ENCODE data around the gene GPR39.

GPR39 gene

DNA sequence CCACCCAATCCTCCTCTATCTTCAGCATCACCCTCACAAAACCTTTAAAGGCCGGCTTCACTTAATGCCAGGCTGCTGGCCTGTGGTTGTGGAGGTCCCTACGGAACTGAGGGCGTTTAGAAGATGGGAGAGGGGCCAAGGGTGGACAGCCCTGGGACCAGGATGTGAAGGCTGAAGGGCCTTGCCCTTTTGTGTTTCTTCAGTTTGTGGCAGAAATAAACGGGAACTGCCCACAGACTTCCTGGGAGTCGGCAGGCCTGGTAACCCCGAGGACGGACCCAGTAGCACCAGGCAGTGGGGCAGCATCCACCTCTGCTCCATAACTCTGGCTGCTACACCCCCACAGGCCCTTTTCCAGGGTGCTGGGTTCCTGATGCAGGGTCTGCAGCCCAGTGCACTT lies 202.1 kb downstream of the GPR39 start:
- no peak for ATAC-seq (ENCODE audit: low read depth)
- no peaks in the 10 kb centered on the region for H3K4me1 ChIP-seq (ENCODE audit: insufficient read depth, poor library complexity, severe bottlenecking)
- H3K9me3 ChIP-seq (ENCODE audit: severe bottlenecking): no peaks in the 10 kb centered on the region
- TF ChIP-seq, protein P1, sequence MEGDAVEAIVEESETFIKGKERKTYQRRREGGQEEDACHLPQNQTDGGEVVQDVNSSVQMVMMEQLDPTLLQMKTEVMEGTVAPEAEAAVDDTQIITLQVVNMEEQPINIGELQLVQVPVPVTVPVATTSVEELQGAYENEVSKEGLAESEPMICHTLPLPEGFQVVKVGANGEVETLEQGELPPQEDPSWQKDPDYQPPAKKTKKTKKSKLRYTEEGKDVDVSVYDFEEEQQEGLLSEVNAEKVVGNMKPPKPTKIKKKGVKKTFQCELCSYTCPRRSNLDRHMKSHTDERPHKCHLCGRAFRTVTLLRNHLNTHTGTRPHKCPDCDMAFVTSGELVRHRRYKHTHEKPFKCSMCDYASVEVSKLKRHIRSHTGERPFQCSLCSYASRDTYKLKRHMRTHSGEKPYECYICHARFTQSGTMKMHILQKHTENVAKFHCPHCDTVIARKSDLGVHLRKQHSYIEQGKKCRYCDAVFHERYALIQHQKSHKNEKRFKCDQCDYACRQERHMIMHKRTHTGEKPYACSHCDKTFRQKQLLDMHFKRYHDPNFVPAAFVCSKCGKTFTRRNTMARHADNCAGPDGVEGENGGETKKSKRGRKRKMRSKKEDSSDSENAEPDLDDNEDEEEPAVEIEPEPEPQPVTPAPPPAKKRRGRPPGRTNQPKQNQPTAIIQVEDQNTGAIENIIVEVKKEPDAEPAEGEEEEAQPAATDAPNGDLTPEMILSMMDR (IDR thresholded peaks at IDR 0.05; ENCODE audit: poor library complexity, severe bottlenecking): no peak
- no peak overlapping the region for H3K27ac ChIP-seq (ENCODE audit: poor library complexity, severe bottlenecking)
- no peak overlapping the region for H3K4me3 ChIP-seq (ENCODE audit: severe bottlenecking)
- H3K36me3 ChIP-seq (ENCODE audit: low read depth): no peaks in the 10 kb centered on the region
- no peaks in the 10 kb centered on the region for H3K27me3 ChIP-seq (ENCODE audit: insufficient read depth, poor library complexity, severe bottlenecking)
- DNase-seq (ENCODE audit: low spot score): no peak

- no peak for DNase-seq (ENCODE audit: low spot score)
- TF ChIP-seq, protein P1 (IDR thresholded peaks at IDR 0.05; ENCODE audit: poor library complexity, severe bottlenecking): no peak
Observed at GRCh38 chr2:132620115-132620514, 203.5 kb downstream of the GPR39 start.

GRCh38 chr2:132621131-132621875 lies 204.7 kb downstream of the GPR39 start:
- Histone ChIP-seq H3K4me3 (ENCODE audit: severe bottlenecking) (no peak overlapping the region), H3K27me3 (ENCODE audit: insufficient read depth, poor library complexity, severe bottlenecking) (no peaks in the 10 kb centered on the region), H3K36me3 (ENCODE audit: low read depth) (no peaks in the 10 kb centered on the region), H3K9me3 (ENCODE audit: severe bottlenecking) (no peaks in the 10 kb centered on the region), H3K27ac (ENCODE audit: poor library complexity, severe bottlenecking) (no peak overlapping the region), H3K4me1 (ENCODE audit: insufficient read depth, poor library complexity, severe bottlenecking) (no peaks in the 10 kb centered on the region)
- TF ChIP-seq, protein P1 (IDR thresholded peaks at IDR 0.05; ENCODE audit: poor library complexity, severe bottlenecking): no peak
- DNase-seq (ENCODE audit: low spot score) (no peak), ATAC-seq (ENCODE audit: low read depth) (no peak; the same call in 2 of the 3 replicates)

More at GRCh38 chr2:132620115-132620514, 203.5 kb downstream of the GPR39 start:
- Histone ChIP-seq H3K9me3 (ENCODE audit: severe bottlenecking) (no peaks in the 10 kb centered on the region), H3K27ac (ENCODE audit: poor library complexity, severe bottlenecking) (no peak overlapping the region), H3K27me3 (ENCODE audit: insufficient read depth, poor library complexity, severe bottlenecking) (no peaks in the 10 kb centered on the region), H3K36me3 (ENCODE audit: low read depth) (no peaks in the 10 kb centered on the region), H3K4me1 (ENCODE audit: insufficient read depth, poor library complexity, severe bottlenecking) (no peaks in the 10 kb centered on the region), H3K4me3 (ENCODE audit: severe bottlenecking) (no peak overlapping the region)
- ATAC-seq (ENCODE audit: low read depth): no peak

DNA sequence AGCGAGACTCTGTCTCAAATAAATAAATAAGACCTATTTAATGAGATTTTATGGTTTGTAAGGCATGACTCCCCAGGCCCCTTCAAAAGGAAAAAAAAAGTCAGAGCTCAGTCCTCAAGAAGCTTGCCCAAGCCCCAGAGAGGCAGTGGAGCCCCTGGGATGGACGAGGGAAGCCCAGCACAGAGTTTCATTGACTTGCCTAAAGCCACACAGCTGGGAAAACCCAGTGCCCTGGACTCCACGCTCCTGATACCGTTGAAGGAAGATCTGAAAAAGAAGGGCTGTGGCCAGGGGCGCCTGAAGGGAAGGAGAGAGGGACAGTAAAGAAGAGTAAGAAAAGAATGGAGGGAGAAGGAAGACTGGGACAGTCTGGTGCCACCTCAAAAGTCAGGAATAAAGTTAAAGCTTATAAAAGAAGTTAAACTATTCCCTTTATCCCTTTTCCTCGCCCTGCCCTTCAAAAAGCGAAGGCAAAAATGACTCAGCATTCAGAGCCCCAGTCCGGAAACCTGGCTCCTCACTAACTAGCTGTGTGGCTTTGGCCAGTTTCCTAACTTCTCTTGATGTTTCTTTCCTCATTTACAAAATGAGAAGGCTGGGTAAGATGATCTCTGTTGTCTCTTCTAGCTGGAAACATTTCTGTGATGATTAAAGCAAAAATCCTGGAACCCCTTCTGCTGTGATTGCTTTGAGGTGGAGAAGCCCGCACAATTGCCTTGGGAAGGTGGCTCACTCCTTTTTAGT lies 206.7 kb downstream of the GPR39 start:
- no peak for ATAC-seq (ENCODE audit: low read depth)
- DNase-seq (ENCODE audit: low spot score): no peak
- no peak overlapping the region for H3K4me3 ChIP-seq (ENCODE audit: severe bottlenecking)
- H3K27me3 ChIP-seq (ENCODE audit: insufficient read depth, poor library complexity, severe bottlenecking): no peaks in the 10 kb centered on the region
- no peak overlapping the region for H3K27ac ChIP-seq (ENCODE audit: poor library complexity, severe bottlenecking)
- TF ChIP-seq, protein P1 (IDR thresholded peaks at IDR 0.05; ENCODE audit: poor library complexity, severe bottlenecking): no peak
- H3K36me3 ChIP-seq (ENCODE audit: low read depth): no peaks in the 10 kb centered on the region
- H3K4me1 ChIP-seq (ENCODE audit: insufficient read depth, poor library complexity, severe bottlenecking): no peaks in the 10 kb centered on the region
- H3K9me3 ChIP-seq (ENCODE audit: severe bottlenecking): no peaks in the 10 kb centered on the region
